HG02970 (cell line): ENCODE results near the gene TAF6L.
"Not testable (repeated sequence)": the region's sequence is repeated elsewhere in the genome, so short reads cannot be mapped to it uniquely, and the experiment has no call there.

Source experiments
- ATAC-seq: cut with Tn5 transposase; IDR thresholded peaks from one replicate; pipeline ENCODE4 v1.9.1; 2021; ENCODE audit warnings: mild to moderate bottlenecking, moderate library complexity, moderate number of reproducible peaks; ENCODE audit not compliant: unreplicated experiment, low FRiP score

Gene TAF6L

DNA sequence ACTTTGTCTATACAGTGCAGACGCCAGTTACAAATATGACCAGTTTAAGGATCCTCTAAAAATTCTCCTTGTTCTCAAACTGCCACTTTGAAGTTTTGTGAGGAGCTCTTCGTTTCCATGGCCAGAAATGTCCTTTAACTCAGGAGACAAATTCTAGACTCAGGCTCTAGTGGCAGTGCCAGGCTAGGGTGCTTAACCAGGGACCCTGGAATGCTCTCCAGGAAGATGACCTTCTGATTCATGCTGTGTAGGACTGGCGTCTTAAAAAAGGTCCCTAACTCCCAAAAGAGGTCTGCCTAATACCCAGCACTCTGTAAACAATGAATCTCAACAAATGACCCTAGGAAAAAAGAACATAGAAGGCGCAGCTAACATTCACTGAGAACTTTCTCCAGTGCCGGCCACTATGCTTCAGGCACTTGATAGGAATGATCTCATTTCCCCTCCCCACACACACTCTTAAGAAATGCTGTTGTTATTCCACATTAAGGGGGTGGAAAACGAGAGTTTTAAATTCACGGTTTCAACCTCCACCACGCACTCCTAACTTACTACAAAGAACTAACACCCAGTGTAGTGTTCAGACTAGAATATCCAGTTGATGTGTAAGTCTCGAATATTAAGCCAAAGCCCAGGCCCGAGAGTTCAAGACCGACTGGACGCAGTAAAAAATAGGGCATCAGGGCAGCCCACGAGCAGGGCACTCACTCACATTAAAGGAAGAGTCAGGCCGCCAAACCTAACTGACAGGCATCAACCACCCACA lies 33.3 kb downstream of the TAF6L start:
- ATAC-seq: no peak

DNA sequence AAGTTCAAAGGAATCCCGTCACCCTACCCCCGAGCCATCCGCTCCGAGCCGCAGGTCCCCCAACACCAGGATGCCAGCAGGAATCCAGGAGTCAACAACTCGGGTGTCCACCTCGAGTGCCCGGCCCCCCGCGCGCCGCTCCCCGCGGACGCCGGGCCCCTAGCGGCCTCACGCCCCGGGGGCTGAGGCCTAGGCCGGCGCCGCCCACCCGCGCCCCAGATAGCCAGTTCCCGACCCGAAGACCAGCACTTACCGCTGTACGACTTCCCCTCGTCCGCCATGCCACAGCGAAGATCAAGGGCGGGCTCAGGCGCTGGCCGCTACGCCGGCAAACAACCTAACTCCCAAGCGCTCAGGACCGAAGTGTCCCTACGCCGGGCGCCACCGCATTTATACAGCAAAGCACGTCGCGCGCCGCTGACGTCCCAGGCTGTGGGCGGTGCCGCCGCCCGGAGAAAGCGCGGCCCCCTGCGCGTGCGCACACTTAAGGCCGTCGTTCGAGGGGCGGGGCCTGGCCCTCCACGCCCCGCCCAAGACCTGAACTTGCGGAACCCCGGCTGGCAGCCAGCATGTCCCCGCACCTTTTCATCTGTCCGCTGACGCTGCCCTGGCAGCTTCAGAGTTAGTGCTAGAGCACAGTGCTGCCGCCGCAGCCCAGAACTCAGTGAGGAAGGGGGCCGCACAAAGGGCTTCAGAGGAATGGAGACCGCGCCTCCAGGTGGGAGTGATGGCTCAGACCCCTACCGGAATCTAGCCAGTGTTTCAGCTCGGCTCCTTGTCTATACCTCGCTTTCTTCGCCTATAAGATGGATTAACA lies 34.1 kb downstream of the TAF6L start, which contains the start of gene NXF1:
TSS of gene NXF1 (minus strand) at position 365 of the 817 bp plus-strand sequence. CDS start at position 281, 84 bp downstream.
- ATAC-seq: peak; percentile 92

GRCh38 chr11:62805961-62806441 lies 34.8 kb downstream of the TAF6L start:
- peak; percentile 3 for ATAC-seq

GRCh38 chr11:62806611-62807121 lies 35.5 kb downstream of the TAF6L start:
- ATAC-seq: no peak

DNA sequence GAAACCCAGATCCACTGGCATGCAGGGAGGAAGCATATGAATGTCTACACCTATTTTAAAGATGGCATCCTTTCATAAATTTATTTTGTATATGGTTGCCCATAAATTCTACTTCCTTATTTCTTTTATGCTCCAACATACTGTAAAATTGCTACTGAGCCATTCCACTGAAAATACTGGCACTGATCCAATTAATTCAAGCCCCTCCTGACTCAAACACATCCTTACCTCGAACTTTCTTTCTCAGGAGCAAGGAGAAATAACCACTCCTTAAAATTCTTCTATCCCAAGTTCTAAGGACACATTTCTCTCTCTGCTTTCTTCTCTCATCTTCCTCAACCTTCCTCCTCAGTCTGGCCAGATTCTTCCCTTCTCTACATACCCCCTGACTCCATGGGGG lies 39.6 kb downstream of the TAF6L start:
- no peak for ATAC-seq

DNA sequence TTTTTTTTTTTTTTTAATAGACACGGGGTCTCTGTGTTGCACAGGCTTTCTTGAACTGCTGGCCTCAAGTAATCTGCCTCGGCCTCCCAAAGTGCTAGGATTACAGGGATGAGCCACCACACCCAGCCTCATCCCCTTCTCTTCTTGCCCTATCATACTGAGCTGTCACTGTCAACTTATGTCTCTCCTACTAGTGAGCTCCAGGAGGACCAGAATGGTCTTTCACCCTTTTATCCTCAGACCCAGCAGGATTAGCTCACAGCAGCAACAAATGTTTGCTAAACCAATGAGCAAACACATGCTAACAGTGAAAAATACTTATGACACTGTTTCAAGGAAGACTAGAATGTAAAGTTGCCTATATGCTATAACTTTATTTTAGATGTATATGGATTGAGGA lies 40.5 kb downstream of the TAF6L start:
- no peak for ATAC-seq

- ATAC-seq: no peak
Observed at GRCh38 chr11:62816557-62816956, 45.4 kb downstream of the TAF6L start.

GRCh38 chr11:62817129-62817528 lies 45.9 kb downstream of the TAF6L start:
- no peak for ATAC-seq

- ATAC-seq: no peak
Observed at GRCh38 chr11:62823677-62824076, 52.5 kb downstream of the TAF6L start.

GRCh38 chr11:62828130-62828529 lies 56.9 kb downstream of the TAF6L start:
- ATAC-seq: not testable (repeated sequence)

- ATAC-seq: no peak
Observed at GRCh38 chr11:62830904-62831519, 59.8 kb downstream of the TAF6L start.

GRCh38 chr11:62831520-62832335 lies 60.5 kb downstream of the TAF6L start, which contains the start of gene STX5:
Gene STX5, minus strand, starts transcription at chr11:62832051. Its CDS starts 808 bp downstream, at chr11:62831243.
- peak; percentile 81 for ATAC-seq

- ATAC-seq: no peak
Observed at GRCh38 chr11:62832336-62833234, 61.4 kb downstream of the TAF6L start, which contains the start of gene TEX54. Gene TEX54, minus strand, starts transcription at chr11:62832841.

GRCh38 chr11:62835336-62835735 lies 64.1 kb downstream of the TAF6L start:
- no peak for ATAC-seq
